ENCODE measurements around the gene ADGRF1.
"Not testable (repeated sequence)": the region's sequence is repeated elsewhere in the genome, so short reads cannot be mapped to it uniquely, and the experiment has no call there.

Gene ADGRF1

GRCh38 chr6:47023573-47023972, 18.6 kb downstream of the ADGRF1 start:
- no peak for FAIRE-seq

GRCh38 chr6:47022191-47022590, 19.9 kb downstream of the ADGRF1 start:
- FAIRE-seq (no peak), DNase-seq (ENCODE audit: low spot score) (no peak)

More at GRCh38 chr6:47023573-47023972, 18.6 kb downstream of the ADGRF1 start:
- no peak for DNase-seq (ENCODE audit: low spot score)

DNA sequence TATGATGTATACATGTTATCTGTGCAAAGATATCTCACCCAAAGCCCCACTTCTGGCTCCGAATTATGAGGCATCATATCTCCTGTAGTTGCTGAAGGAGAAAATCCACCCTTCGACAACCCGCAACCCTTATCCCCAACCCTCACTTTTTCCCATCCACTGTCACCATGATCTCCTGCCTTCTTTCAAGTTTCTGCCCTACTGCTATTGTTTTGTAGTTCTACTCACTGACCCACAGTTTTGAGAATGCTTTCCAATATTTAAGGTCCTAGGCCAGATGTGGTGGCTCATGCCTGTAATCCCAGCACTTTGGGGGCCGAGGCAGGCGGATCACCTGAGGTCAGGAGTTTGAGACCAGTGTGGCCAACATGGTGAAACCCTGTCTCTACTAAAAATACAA, 22.2 kb downstream of the ADGRF1 start:
- no peak for DNase-seq (ENCODE audit: low spot score)
- no peak for FAIRE-seq

DNA sequence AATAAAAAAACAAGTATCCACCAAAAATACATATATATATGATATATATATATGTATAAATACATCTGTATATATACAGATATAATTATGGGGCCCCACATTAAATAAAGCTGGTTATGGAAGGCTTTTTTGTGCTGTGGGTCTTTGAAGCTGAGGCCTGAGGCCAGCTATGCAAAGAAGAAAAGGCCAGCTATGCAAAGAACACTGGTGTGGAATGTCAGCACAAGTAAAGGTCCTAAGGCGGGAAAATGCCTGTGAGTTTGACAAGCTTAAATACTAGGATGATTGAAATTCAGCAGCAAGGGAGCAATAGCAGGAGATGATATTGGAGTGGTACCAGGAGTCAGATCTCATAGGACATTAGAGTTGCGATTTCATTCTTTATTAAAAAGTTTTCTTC, 25.2 kb downstream of the ADGRF1 start:
- FAIRE-seq, result no peak
- DNase-seq (ENCODE audit: low spot score), result no peak

DNA sequence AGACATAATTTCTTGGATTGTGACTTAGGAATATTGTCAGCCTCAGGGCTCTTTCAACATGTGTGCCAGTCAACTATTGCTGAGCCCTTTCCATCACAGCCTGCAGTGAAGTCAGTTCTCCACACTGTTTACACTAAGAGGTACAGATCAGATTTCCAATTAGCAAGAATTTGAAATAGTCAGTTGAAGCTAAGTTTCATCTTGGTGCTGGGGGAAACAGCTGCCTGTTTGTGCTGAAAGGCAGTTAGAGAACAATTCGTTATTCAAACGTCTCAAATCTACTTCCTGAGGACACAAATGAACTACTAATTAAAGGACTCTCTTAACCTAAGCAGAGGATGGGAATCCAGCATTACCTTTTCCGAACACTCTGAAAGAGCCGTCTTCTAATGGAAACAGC, 25.9 kb downstream of the ADGRF1 start:
- DNase-seq (ENCODE audit: low spot score) (no peak), FAIRE-seq (no peak)

DNA sequence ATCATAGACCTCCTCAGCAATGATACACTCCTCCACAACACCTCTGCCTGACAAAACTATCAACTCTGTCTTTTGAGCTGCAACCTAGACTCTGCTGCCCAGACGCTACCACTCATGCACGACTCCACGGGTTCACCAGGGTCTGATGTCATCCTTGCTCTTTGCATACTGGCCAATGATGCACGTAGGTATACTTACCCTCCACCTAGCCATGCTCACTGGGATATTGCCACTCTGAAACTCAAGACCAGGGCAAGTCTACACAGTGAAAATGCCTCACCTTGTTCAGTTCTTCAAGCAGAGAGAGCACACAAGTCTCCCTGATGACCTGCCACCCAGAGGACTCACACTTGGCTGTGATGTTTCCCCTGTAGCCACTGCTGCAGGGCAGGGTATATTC, 27.7 kb downstream of the ADGRF1 start:
- FAIRE-seq (no peak), DNase-seq (ENCODE audit: low spot score) (no peak)

GRCh38 chr6:47009583-47009982, 32.5 kb downstream of the ADGRF1 start:
- FAIRE-seq, result no peak
- DNase-seq (ENCODE audit: low spot score), result no peak

DNA sequence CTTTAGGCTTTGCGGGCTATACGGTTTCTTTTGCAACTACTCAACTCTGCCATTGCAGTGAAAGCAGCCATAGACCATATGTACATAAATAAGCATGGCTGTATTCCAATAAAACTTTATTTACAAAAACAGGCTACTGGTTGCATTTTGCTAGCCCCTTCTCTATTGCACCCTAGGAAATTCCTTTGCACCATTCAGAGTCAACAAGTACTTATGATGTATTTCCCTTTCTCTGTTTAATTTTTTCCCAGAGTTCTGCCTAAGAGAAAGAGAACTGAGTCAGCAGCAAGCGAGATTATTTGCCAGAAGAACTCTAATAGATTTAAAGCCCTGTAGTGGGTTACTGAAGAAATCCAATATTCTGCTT, 33.8 kb downstream of the ADGRF1 start:
- FAIRE-seq, result no peak

DNA sequence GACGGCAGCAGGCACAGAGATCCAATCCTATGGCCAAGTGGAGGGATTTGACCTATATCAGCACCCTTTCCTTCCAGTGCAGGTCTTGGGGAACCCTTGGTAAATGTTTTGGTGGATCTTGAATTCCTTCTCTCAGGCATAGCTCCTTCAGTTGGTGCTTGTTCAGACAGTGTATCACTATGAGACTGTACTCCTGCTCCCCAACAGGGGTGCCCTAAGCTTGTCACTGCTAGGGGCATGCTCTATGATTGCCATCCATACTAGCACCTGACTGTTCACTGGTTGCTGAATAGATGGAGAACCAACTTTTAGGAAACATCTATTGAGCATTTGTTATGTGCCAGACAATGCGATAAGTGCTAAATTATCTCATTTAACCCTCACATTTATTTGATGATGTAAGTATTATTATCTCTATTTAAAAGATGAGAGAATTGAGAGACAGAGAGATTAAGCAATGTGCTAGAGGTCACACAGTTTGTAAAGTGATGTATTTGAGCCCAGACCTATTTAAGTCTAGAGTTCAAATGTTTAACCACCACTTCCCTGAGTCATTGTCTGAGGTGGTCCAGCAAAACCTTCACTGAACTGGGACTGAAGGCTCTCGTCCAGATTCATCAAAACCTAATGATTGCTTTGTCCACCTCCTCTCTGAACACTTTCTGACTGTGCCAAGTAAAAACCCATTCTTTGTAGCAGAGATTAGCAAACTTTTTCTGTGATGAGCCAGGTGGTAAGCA, 34.3 kb downstream of the ADGRF1 start:
- FAIRE-seq (no peak), DNase-seq (ENCODE audit: low spot score) (no peak)

More for the DNA sequence above, 33.8 kb downstream of the ADGRF1 start:
- no peak for DNase-seq (ENCODE audit: low spot score)

DNA sequence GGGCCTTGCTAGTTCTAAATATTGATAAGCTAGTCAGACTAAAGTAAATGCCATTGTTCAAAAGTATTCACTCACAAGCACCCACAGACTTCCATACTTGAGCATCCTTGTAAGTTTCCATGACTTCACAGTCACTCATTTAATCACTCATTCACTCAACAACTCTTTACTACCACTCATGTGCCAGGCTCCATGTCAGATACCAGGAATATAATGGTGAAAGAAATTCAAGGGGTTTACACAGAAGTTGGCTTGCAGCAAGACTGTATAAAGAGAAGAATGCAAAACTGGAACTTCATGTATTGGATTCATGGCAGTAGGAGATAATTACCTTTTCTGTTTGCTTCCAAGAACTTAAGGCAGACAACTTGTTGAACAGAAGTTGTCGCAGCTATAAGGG, 36.6 kb downstream of the ADGRF1 start:
- no peak for DNase-seq (ENCODE audit: low spot score)
- no peak for FAIRE-seq

- no peak for DNase-seq (ENCODE audit: low spot score)
- FAIRE-seq, result no peak
Measured at GRCh38 chr6:47004463-47004862, 37.7 kb downstream of the ADGRF1 start.

DNA sequence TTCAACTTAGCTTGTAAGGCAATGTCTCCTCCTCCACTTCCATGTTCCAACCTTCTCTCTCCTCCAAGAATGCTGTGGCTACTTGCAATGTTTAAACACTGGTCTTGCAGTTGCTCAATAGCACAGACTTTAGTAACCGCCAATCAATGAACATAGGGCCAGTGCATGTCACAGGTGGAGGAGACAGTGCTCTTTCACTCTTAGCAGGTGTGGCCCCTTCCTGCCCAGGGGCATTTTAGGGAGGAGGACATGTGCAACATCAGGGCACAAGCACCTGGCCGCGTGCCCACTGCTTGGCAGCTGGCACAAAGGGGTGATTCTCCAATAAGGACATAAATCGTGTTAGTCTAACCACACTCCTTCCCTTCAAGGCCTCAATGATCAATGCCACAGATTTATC, 41.3 kb downstream of the ADGRF1 start:
- DNase-seq (ENCODE audit: low spot score), result no peak
- FAIRE-seq, result no peak

- DNase-seq (ENCODE audit: low spot score), result no peak
- no peak for FAIRE-seq
Measured at GRCh38 chr6:46998436-46999017, 43.6 kb downstream of the ADGRF1 start.

- DNase-seq (ENCODE audit: low spot score) (no peak), FAIRE-seq (no peak)
Measured at GRCh38 chr6:46997646-46998045, 44.5 kb downstream of the ADGRF1 start.

GRCh38 chr6:46996860-46997641, 45.1 kb downstream of the ADGRF1 start:
- DNase-seq (ENCODE audit: low spot score) (no peak), FAIRE-seq (no peak)

GRCh38 chr6:46994933-46995332, 47.2 kb downstream of the ADGRF1 start:
- no peak for DNase-seq (ENCODE audit: low spot score)
- FAIRE-seq, result no peak

- peak; percentile 77 for DNase-seq (ENCODE audit: low spot score)
Measured at GRCh38 chr6:46993846-46994245, 48.3 kb downstream of the ADGRF1 start.

DNA sequence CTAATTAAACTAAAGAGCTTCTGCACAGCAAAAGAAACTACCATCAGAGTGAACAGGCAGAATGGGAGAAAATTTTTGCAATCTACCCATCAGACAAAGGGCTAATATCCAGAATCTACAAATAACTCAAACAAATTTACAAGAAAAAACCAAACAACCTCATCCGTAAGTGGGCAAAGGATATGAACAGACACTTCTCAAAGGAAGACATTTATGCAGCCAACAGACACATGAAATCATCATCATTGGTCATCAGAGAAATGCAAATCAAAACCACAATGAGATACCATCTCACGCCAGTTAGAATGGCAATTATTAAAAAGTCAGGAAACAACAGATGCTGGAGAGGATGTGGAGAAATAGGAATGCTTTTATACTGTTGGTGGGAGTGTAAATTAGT, 49.7 kb downstream of the ADGRF1 start:
- not testable (repeated sequence) for FAIRE-seq; DNase-seq (ENCODE audit: low spot score)

More at GRCh38 chr6:46993846-46994245, 48.3 kb downstream of the ADGRF1 start:
- peak; percentile 48 for FAIRE-seq

DNA sequence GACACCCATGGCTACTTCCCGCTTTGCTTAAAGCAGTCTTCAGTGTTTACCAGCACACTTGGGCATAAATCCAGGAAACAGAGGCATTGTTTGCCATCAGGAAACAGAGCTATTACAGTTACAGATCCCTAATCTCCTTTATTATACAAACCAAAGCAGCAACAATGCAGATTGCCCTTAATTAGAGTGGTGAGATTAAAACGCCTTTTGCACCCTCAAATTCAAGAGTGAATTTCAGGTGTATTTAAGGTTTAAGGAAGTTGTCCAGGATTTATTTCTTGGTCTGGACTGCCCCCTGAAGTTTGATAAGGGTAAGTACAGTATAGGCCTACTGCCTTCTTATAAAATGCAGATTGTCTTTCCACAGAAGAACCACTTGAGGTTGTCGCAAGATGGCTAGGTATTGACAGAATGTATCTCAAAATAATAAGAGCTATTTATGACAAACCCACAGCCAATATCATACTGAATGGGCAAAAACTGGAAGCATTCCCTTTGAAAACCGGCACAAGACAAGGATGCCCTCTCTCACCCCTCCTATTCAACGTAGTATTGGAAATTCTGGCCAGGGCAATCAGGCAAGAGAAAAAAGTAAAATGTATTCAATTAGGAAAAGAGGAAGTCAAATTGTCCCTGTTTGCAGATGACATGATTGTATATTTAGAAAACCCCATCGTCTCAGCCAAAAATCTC, 51.2 kb downstream of the ADGRF1 start:
- FAIRE-seq, result peak; percentile 59
- DNase-seq (ENCODE audit: low spot score), result peak; percentile 52

GRCh38 chr6:46990031-46990644, 52.0 kb downstream of the ADGRF1 start:
- no peak for FAIRE-seq

DNA sequence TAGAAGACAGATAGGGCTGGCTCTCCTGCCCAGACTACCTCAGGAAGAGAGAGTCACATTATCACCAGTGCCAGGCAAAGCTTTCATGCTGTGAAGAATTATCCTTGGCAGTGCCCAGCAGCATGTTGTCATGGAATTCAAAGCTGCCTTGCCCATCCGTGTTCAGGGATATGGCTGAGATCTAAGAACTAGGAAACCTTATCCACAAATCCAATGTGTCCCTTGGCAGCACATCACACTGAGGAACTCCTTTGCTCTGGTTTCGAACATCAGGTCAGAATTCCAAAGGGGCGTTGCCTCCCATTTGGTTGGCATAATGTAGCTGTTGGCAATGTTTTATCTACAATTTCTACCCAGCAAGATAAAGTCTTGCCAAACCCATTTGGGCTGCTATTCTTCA, 52.7 kb downstream of the ADGRF1 start:
- no peak for DNase-seq (ENCODE audit: low spot score)
- FAIRE-seq, result no peak

More at GRCh38 chr6:46990031-46990644, 52.0 kb downstream of the ADGRF1 start:
- no peak for DNase-seq (ENCODE audit: low spot score)
